GM18498 (cell line): Measurements from ENCODE around the gene ZFAND6.
A peak's percentile ranks its signal among the peaks of the same experiment; 100 is the strongest.

Experiments used
- ATAC-seq: cut with Tn5 transposase; IDR thresholded peaks from one replicate; pipeline ENCODE4 v1.9.1; 2021; ENCODE audit warnings: mild to moderate bottlenecking, moderate library complexity; ENCODE audit not compliant: unreplicated experiment

Gene ZFAND6

DNA sequence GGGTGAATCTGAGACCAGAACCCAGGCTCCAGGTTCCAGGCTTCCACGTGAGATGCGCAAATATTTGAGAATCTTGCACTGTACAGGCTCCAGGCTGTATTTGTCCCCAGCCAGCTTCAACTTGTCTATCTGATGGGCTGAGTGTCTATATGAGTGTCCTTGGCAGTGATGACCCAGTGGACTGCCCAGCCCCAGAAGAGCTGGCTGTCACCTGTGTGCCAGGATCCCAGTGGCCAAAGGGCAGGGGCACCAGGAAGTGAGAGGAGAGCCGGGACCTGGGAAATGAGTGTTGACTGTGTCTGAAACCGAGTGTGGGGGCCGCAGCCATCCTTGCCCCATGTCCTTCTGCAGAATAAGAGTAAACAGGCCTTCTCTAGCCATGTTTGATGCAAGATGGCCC, 103.7 kb downstream of the ZFAND6 start:
- no peak for ATAC-seq

GRCh38 chr15:80163897-80164296, 104.4 kb downstream of the ZFAND6 start:
- ATAC-seq, result no peak

DNA sequence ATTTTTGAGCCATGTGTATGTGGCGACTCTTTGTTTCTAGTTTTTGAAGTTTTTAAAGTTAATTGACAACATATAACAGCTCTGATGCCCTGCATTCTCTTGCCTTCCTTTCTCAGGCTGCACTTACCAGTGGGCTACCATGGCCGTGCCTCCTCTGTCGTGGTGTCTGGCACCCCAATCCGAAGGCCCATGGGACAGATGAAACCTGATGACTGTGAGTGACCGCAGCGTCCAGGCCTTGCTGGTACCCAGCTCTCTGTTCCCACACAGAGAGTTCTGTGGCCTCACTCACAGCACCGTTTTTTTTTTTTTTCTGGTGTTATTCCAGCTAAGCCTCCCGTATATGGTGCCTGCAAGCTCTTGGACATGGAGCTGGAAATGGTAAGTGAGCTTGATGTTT, 108.5 kb downstream of the ZFAND6 start:
- ATAC-seq, result no peak

- ATAC-seq, result no peak
These were observed 108.9 kb downstream of the ZFAND6 start for GRCh38 chr15:80168421-80168820.

- ATAC-seq, result no peak
These were observed 110.4 kb downstream of the ZFAND6 start for GRCh38 chr15:80169768-80170357.

DNA sequence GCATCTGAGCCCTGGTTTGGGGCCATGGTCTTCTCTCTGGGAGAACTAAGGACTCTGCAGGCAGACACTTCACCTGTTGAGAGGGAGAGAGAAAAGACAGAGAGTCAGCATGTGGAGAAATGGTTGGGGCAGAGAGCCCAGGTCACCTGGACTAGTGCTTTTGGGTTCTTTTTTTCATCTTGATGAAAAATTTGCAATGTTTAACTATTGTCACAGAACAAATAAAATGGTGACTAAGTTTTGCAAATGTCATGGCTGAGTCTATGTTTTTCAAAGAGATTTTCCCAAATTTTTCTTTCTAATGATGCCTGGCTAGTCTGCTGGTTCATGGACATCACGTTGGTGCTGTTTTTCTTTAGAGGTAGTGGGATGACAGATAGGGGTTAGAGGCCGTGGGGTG, 111.1 kb downstream of the ZFAND6 start:
- no peak for ATAC-seq

DNA sequence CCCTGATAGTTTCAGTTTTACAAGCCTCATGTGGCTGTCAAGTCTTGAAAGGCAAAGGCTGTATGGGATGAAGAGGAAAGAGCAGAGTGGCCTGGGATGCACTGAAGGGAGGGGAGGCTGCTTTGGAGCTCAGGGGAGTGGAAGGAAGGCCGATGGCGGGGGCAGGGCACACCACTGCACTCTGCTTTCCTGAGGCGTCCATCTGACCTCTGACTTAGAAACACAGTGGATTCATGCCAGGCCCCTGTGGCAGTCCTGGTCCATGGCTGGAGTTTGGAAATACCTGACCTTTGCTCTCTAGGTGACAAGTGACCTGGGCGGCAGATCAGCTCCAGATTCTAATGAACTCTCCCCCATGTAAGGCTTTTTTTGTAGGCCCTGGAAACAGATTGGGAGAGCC, 112.3 kb downstream of the ZFAND6 start:
- ATAC-seq, result no peak

- ATAC-seq, result no peak
These were observed 112.9 kb downstream of the ZFAND6 start for GRCh38 chr15:80172401-80172800.

GRCh38 chr15:80173022-80173759, 113.7 kb downstream of the ZFAND6 start:
- peak; percentile 72 for ATAC-seq

DNA sequence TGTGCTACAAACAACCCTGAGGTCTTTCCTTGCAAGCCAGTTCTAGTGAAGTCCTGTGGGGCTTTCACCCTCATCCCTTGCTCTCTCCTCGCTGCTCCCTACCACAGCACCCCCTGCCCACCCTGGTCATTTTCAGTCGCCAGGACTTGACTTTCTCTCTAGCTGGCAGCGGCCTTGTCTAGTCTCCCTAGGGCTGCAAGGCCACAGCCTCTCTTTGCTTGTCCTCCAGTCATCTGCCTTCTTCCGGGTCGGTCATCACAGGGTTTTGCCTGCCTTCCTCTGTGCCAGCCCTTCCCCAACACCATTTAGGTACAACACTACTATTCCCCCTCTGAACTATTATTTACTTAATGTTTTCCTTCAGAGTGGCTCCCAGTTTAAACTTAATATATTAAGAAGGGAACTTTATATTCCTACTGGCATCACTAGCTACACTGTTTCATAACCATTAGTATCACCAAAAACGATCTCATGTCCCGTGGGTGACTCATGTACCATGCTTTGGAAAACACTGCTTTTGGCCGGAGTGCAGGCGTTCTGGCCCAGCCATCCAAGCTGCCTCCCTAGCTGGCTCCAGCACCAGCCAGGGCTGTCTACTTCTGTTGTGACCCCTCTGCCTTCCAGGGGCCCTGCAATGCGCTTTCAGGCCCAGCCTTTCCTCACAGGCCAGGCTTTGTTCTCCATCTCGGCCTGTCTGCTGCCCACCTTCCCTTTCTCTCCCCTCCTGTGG, 114.7 kb downstream of the ZFAND6 start:
- ATAC-seq, result no peak

GRCh38 chr15:80175436-80175835, 116.0 kb downstream of the ZFAND6 start:
- ATAC-seq, result no peak

DNA sequence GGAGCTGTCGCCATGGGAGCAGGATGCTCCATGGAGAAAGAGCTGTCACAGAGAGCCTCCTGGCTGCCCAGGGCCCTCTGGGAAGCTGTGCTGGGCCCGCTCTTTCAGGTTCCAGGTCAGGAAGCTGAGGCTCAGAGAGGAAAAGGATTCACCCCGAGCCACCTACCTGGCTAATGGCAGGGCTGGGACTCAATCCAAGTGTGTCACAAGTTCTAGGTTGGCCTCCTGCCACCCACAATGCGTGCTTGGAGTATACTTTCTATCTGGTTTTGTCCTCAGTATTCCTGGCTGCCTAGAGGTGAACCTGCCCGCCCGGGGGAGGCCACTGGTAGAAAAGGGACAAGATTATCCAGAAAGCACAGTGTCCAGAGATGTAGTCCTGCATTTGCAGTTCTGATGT, 117.0 kb downstream of the ZFAND6 start:
- ATAC-seq, result no peak

GRCh38 chr15:80177156-80177555, 117.7 kb downstream of the ZFAND6 start:
- no peak for ATAC-seq

DNA sequence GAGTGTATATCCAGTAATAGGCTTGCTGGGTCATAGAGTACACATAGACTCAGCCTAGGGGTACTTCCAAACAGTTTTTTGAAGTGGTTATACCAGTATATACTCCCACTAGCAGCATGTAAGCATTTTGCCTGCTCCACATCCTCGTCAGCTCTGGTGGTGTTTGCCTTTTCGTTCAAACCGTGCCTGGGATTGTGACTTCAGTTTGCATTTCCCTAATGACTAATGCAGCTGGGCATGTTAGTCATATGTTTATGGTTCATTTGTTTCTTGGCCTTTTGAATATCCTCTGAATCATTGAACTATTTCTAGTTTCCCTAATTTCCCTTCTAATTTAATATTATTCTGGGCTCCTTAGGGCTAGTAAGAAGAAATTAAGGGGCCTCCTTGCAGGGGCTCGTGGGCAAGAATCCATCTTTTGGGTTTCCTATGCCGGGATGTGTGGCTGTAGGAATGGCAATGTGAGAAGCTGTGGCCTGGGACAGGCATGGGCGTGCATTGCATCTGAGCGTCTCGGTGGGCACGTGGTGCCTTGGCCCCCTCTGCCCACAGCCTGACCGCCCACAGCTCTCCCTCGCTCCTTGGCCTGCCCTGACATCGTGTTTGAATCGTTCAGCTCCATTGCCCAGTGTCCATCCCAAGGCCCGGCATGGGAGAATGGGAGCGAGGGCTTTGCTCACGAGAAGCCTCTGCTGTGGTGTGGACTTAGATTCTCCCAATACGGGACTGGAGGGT, 119.7 kb downstream of the ZFAND6 start:
- ATAC-seq, result no peak

DNA sequence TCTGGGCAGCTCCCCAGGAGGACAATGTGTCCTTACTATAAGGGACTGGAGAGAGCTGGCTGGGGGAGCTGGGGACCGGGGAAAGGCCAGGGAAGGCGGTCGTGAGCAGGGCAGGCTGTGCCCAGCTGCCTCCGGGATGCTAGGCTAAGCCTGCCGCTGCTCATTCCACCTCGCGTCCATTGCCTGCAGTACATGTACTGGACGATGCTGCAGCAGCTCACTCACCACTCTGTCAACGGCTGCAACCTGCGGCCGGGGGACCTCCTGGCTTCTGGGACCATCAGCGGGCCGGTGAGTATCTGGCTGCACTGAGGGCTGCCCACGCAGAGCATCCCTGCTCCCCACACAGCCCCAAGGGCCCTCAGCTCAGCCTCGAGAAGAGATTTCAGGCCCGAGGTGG, 120.5 kb downstream of the ZFAND6 start:
- no peak for ATAC-seq

- no peak for ATAC-seq
These were observed 121.0 kb downstream of the ZFAND6 start for GRCh38 chr15:80180468-80180867.

DNA sequence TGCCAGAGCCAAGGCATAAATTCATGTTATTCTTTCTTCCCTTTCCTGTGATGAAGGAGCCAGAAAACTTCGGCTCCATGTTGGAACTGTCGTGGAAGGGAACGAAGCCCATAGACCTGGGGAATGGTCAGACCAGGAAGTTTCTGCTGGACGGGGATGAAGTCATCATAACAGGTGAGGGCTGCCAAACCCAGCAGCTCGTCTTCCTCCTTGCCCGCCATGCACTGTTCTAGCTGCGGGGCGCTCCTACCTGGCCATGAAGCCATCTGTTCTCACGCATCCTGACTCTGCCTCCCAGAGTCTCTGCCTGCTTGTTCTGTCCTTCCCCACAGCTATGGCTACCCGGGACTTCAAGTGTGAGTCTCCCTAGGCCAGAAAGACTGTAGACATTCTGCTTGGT, 121.5 kb downstream of the ZFAND6 start:
- no peak for ATAC-seq

DNA sequence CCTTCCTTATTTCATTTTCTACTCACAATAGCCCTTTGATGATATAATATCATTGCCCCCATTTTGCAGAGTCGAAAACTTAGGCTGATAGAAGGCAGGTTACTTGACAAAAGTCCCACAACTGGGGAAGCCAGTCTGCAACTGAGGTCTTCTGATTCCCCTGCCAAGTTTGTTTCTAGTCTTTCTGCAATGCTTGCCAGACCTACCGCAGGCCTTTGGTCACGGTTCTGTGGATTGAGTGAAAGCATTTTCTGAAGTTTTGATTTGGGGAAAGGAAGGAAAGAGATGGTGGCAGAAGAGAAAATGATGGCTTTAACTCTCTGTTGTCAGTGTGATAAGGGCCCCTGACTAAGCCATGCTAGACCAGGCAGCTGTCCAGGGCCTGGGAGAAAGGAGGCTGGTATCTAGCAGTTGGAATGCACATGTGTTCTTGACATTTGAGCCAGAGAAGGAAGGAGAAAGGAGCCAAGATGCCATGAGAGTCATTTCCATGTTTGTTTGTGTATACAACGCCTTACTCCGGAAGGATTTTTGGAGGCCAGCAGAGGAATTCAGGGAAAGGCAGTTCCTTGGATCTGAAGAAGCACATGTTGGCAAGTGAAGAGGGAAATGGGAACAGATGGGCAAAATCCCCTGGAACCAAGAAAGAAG, 123.3 kb downstream of the ZFAND6 start:
- no peak for ATAC-seq

DNA sequence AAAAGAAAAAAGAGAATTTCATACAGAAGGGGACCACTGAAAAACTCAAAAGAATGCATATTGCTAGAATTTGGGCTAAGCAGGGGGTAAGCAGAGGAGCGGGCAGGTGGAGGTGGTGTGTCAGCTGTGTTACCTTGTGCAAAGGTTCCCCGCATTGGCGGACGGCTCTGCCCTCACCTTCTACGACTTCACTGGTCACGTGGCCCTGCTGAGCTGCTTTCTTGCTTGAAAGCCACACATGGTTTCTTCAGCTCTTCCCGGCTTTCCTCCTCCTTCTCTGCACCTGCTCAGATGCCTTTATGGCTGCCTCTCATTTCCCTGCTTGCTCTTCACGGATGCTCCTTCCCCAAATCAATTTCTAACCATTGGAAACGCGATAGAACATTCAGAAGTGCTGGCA, 123.8 kb downstream of the ZFAND6 start:
- no peak for ATAC-seq

- no peak for ATAC-seq
These were observed 124.4 kb downstream of the ZFAND6 start for GRCh38 chr15:80183886-80184285.

DNA sequence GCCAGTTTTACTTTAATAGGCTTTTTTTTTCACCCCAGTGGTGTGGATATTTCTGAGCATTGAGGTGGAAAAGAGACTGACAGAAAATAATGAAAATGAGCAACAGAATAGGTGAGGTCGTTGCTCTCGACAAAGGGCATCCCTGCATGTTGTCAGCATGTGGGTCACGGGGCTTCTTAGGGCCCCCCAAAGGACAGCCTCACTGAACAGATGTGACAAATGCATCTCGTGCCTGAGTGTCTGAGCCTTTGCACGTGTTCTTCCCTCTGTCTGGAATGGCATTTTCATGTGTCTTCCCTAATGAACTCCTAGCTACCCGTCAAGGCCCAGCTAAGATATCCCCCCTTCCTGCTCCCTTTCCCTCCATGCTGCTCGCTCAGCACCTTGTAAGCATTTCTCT, 125.1 kb downstream of the ZFAND6 start:
- no peak for ATAC-seq
